Keratinocyte (primary cell): ENCODE results near the gene MAN1C1. TPM values are rescaled to one million over a fixed set of nuclear protein-coding genes. Genes with fewer than 3 reads are reported as not detected.

Experiments
- DNase-seq: peaks from one replicate; pipeline ENCODE4 v3.0.0-alpha.2; 2011; ENCODE audit warnings: low read depth, missing footprints, low spot score
- FAIRE-seq: peaks from 2 replicates; lab custom pipeline; 2011; peaks lifted over from hg19 to GRCh38; lab: Jason Lieb, UNC
- H2AFZ ChIP-seq: 2 replicates; pipeline ENCODE4 v1.6.0; 2012; ENCODE audit warnings: low read length, control low read depth, inconsistent platforms; ENCODE audit not compliant: control insufficient read depth
- H3K27ac ChIP-seq: 2 replicates; pipeline ENCODE4 v1.5.1; 2011; ENCODE audit warnings: low read length; ENCODE audit not compliant: control insufficient read depth, insufficient read depth
- H3K27me3 ChIP-seq: 3 replicates; pipeline ENCODE4 v1.6.0; 2011; ENCODE audit warnings: low read length; ENCODE audit not compliant: control insufficient read depth, insufficient read depth; ENCODE audit errors: extremely low read depth
- H3K36me3 ChIP-seq, 2 experiments: 2 replicates in 1 of 2; 3 replicates in 1 of 2; pipeline ENCODE4 v1.5.1; 2011; ENCODE audit warnings: low read length in 2 of 2, mild to moderate bottlenecking in 1 of 2; ENCODE audit not compliant: control insufficient read depth in 2 of 2, insufficient read depth in 2 of 2; ENCODE audit errors: extremely low read depth in 1 of 2
- H3K4me1 ChIP-seq: 3 replicates; pipeline ENCODE4 v1.5.1; 2011; ENCODE audit warnings: low read length; ENCODE audit not compliant: control insufficient read depth, insufficient read depth; ENCODE audit errors: extremely low read depth
- H3K4me2 ChIP-seq: 3 replicates; pipeline ENCODE4 v1.6.0; 2011; ENCODE audit warnings: low read depth, low read length; ENCODE audit not compliant: control insufficient read depth, insufficient read depth; ENCODE audit errors: extremely low read depth
- H3K4me3 ChIP-seq, 3 experiments: fragments of 200-600 bp in 1 of 3; sonication (generic) in 1 of 3; 2 replicates in 2 of 3; 3 replicates in 1 of 3; pipeline ENCODE4 v1.5.1; 2011 to 2016; ENCODE audit warnings: low read length in 3 of 3, mild to moderate bottlenecking in 3 of 3, control low read depth in 2 of 3, inconsistent platforms in 1 of 3, low read depth in 1 of 3, mixed read lengths in 1 of 3, mixed run types in 1 of 3, moderate library complexity in 1 of 3; ENCODE audit not compliant: control insufficient read depth in 2 of 3, insufficient read depth in 2 of 3; ENCODE audit errors: extremely low read depth in 1 of 3
- H3K79me2 ChIP-seq: 2 replicates; pipeline ENCODE4 v1.6.0; 2012; ENCODE audit warnings: low read length; ENCODE audit not compliant: control insufficient read depth, insufficient read depth
- H3K9ac ChIP-seq: 3 replicates; pipeline ENCODE4 v1.6.0; 2011; ENCODE audit warnings: low read length; ENCODE audit not compliant: control insufficient read depth, insufficient read depth; ENCODE audit errors: extremely low read depth
- H3K9me1 ChIP-seq: 3 replicates; pipeline ENCODE4 v1.6.0; 2011; ENCODE audit warnings: low read length; ENCODE audit not compliant: control insufficient read depth, insufficient read depth; ENCODE audit errors: extremely low read depth
- H3K9me3 ChIP-seq: 2 replicates; pipeline ENCODE4 v1.5.1; 2012; ENCODE audit warnings: low read depth, low read length; ENCODE audit not compliant: control insufficient read depth
- H4K20me1 ChIP-seq: 3 replicates; pipeline ENCODE4 v1.6.0; 2011; ENCODE audit warnings: low read length; ENCODE audit not compliant: control insufficient read depth, insufficient read depth; ENCODE audit errors: extremely low read depth
- CTCF ChIP-seq, 3 experiments: IDR thresholded peaks in 1 of 3; conservative IDR thresholded peaks in 1 of 3; optimal IDR thresholded peaks in 1 of 3; 2 replicates in 2 of 3; 3 replicates in 1 of 3; pipeline versions ENCODE3 to v1.5.1; 2011; ENCODE audit warnings: low read length in 3 of 3, mild to moderate bottlenecking in 3 of 3, moderate library complexity in 2 of 3, control low read depth in 1 of 3, inconsistent platforms in 1 of 3; ENCODE audit not compliant: insufficient read depth in 2 of 3; ENCODE audit errors: extremely low read depth in 1 of 3
- EZH2 ChIP-seq: IDR thresholded peaks from one replicate; pipeline ENCODE4 v1.6.1; 2012; ENCODE audit warnings: inconsistent platforms, mild to moderate bottlenecking, low read length, moderate library complexity
- dilution Hi-C: fragments of 300-500 bp; cut with MboI; formaldehyde crosslinking; loops from one replicate; pipeline ENCODE4 v1.7.0; 2020; ENCODE audit warnings: low sequenced_read_pairs; ENCODE audit not compliant: extremely low pct_ligation_motif_present
- polyA plus RNA-seq, 5 experiments: library from polyadenylated mRNA; depleted of rRNA in 3 of 5; stranded (reverse) in 3 of 5; stranded (forward) in 1 of 5; unstranded in 1 of 5; fragments of >200 nt; gene quantifications; 1 replicate in 1 of 5; 2 replicates in 3 of 5; 3 replicates in 1 of 5; pipeline versions ENCODE4 v1.2.1 to v1.2.3, GENCODE V29; 2011 to 2012; ENCODE audit warnings: missing spikeins in 2 of 5, low read depth in 1 of 5, low replicate concordance in 1 of 5

The MAN1C1 gene
- polyA plus RNA-seq, 1 donor (not counting 4 experiments of a cell fraction or from before 2014, with no cell fraction given) = 0.07 TPM

- Histone ChIP-seq H3K9me1 (no peaks in the 10 kb centered on the region), H2AFZ (no peak overlapping the region), H4K20me1 (no peaks in the 10 kb centered on the region), H3K79me2 (no peaks in the 10 kb centered on the region), H3K4me3 (no peak overlapping the region), H3K27ac (no peak overlapping the region), H3K4me1 (no peaks in the 10 kb centered on the region), H3K27me3 (peaks cover 28% of the 10 kb centered on the region), H3K9ac (no peak overlapping the region), H3K36me3 (no peaks in the 10 kb centered on the region), H3K4me2 (no peak overlapping the region), H3K9me3 (no peaks in the 10 kb centered on the region)
- dilution Hi-C loops = no loop called here
- FAIRE-seq (no peak), DNase-seq (no peak)
- TF ChIP-seq CTCF (optimal IDR thresholded peaks at IDR 0.05 in 1 of 3, IDR thresholded peaks at IDR 0.05 in 1 of 3, conservative IDR thresholded peaks at IDR 0.05 in 1 of 3; ENCODE audit: extremely low read depth in 1 of 3, insufficient read depth in 2 of 3, low read length in 3 of 3) = no peak
- no peak for TF ChIP-seq EZH2
These were observed 27.3 kb downstream of the MAN1C1 start for GRCh38 chr1:25643929-25644328.

- H3K9ac ChIP-seq = no peak overlapping the region
- TF ChIP-seq EZH2 (no peak), CTCF (optimal IDR thresholded peaks at IDR 0.05 in 1 of 3, IDR thresholded peaks at IDR 0.05 in 1 of 3, conservative IDR thresholded peaks at IDR 0.05 in 1 of 3; ENCODE audit: extremely low read depth in 1 of 3, insufficient read depth in 2 of 3, low read length in 3 of 3) (no peak)
- peaks cover 1% of the 10 kb centered on the region for H4K20me1 ChIP-seq
- H3K27me3 ChIP-seq = peaks cover 28% of the 10 kb centered on the region
- DNase-seq (no peak), FAIRE-seq (no peak)
- H3K36me3 ChIP-seq = no peaks in the 10 kb centered on the region
- no peak overlapping the region for H3K4me3 ChIP-seq
- no peak overlapping the region for H2AFZ ChIP-seq
- no peaks in the 10 kb centered on the region for H3K79me2 ChIP-seq
- no peaks in the 10 kb centered on the region for H3K9me3 ChIP-seq
- no peak overlapping the region for H3K4me2 ChIP-seq
- H3K9me1 ChIP-seq = no peaks in the 10 kb centered on the region
- no peaks in the 10 kb centered on the region for H3K4me1 ChIP-seq
- no peak overlapping the region for H3K27ac ChIP-seq
- dilution Hi-C loops = no loop called here
These were observed 28.4 kb downstream of the MAN1C1 start for GRCh38 chr1:25644962-25645361.
